H1 (cell line): Measurements from ENCODE around the gene PTGIS.

Experiments used
- EP300 ChIP-seq, 2 experiments: IDR thresholded peaks; 1 replicate in 1 of 2; 2 replicates in 1 of 2; pipeline ENCODE4 v1.6.1; 2011 to 2012; ENCODE audit warnings: low read depth in 2 of 2, low read length in 2 of 2, mild to moderate bottlenecking in 2 of 2, borderline replicate concordance in 1 of 2, inconsistent platforms in 1 of 2, moderate library complexity in 1 of 2
- EZH2 ChIP-seq: fragments of 200-600 bp; sonication (generic); IDR thresholded peaks from 2 replicates; pipeline ENCODE4 v1.7.1; 2012; ENCODE audit warnings: low read depth, mild to moderate bottlenecking, moderate library complexity, low read length, inconsistent platforms; ENCODE audit not compliant: severe bottlenecking
- HDAC6 ChIP-seq: IDR thresholded peaks from one replicate; pipeline ENCODE4 v1.7.1; 2012; ENCODE audit warnings: low read depth, mild to moderate bottlenecking, inconsistent platforms, low read length, moderate library complexity
- POLR2A ChIP-seq, 2 experiments: IDR thresholded peaks; 1 replicate in 1 of 2; 2 replicates in 1 of 2; pipeline ENCODE4 v1.6.1; 2011; ENCODE audit warnings: low read depth in 2 of 2, low read length in 2 of 2, mild to moderate bottlenecking in 2 of 2; ENCODE audit errors: control extremely low read depth in 1 of 2
- POLR2AphosphoS5 ChIP-seq: IDR thresholded peaks from 2 replicates; pipeline ENCODE4 v1.6.1; 2011; ENCODE audit warnings: low read depth, low read length
- RBBP5 ChIP-seq: IDR thresholded peaks from 2 replicates; pipeline ENCODE4 v1.7.1; 2012; ENCODE audit warnings: low read depth, mild to moderate bottlenecking, inconsistent platforms, low read length, moderate library complexity, borderline replicate concordance
- RFX5 ChIP-seq: IDR thresholded peaks from 2 replicates; pipeline ENCODE4 v1.6.1; 2011; ENCODE audit warnings: low read depth, low read length, improper control_type of control experiment, borderline replicate concordance
- SIN3A ChIP-seq, 2 experiments: IDR thresholded peaks in 1 of 2; conservative IDR thresholded peaks in 1 of 2; 2 replicates each; pipeline ENCODE4 v1.6.1; 2011 to 2012; ENCODE audit warnings: low read length in 2 of 2, improper control_type of control experiment in 1 of 2, low read depth in 1 of 2, mild to moderate bottlenecking in 1 of 2
- SP1 ChIP-seq: IDR thresholded peaks from 2 replicates; pipeline ENCODE4 v1.6.1; 2011; ENCODE audit warnings: low read depth, low read length
- TF ChIP-seq, protein P1 (sequence below), 3 experiments: IDR thresholded peaks; 1 replicate in 2 of 3; 2 replicates in 1 of 3; pipeline versions ENCODE4 v1.5.1 to v1.6.1; 2011; ENCODE audit warnings: low read length in 3 of 3, mild to moderate bottlenecking in 3 of 3, inconsistent platforms in 2 of 3, low read depth in 1 of 3, moderate library complexity in 1 of 3; ENCODE audit not compliant: insufficient read depth in 1 of 3; ENCODE audit errors: control extremely low read depth in 1 of 3
- TF ChIP-seq, protein P2 (sequence below): IDR thresholded peaks from 2 replicates; pipeline ENCODE4 v1.6.1; 2011; ENCODE audit warnings: low read length, improper control_type of control experiment
- TF ChIP-seq, protein P3 (sequence below): IDR thresholded peaks from 2 replicates; pipeline ENCODE4 v1.6.1; 2012; ENCODE audit warnings: inconsistent platforms
- TF ChIP-seq, protein P4 (sequence below): IDR thresholded peaks from 2 replicates; pipeline ENCODE4 v1.6.1; 2012; ENCODE audit warnings: inconsistent platforms
- TF ChIP-seq, protein P5 (sequence below): IDR thresholded peaks from 2 replicates; pipeline ENCODE4 v1.6.1; 2011; ENCODE audit warnings: low read depth, mild to moderate bottlenecking, low read length; ENCODE audit not compliant: insufficient read depth

DNA sequence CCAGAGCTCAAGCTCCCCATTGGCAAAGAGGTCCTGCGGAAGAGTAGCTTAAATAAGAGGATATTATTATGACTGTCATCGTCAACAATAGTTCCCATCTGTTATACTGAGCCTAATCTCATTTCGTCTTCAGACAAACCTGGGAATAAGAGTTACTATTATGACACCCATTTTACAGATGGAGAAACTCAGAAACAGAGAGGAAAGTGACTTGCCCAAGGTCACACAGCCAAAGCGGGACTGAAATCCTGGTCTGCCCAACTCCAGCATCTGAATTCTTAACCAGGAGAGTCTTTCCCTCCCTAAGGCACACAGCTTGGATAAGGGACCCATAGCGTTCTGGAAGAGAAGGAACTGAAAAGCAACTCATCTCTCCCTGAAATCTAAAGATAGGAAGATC is 23.4 kb downstream of the PTGIS start:
- TF ChIP-seq SIN3A (conservative IDR thresholded peaks at IDR 0.05 in 1 of 2, IDR thresholded peaks at IDR 0.05 in 1 of 2; ENCODE audit: low read depth in 1 of 2, low read length in 2 of 2) (no peak), HDAC6 (no peak), RFX5 (no peak), EZH2 (no peak), EP300 (IDR thresholded peaks at IDR 0.05; ENCODE audit: borderline replicate concordance in 1 of 2, low read depth in 2 of 2, low read length in 2 of 2) (no peak), POLR2A (IDR thresholded peaks at IDR 0.05; ENCODE audit: control extremely low read depth in 1 of 2, low read depth in 2 of 2, low read length in 2 of 2) (no peak), SP1 (no peak), POLR2AphosphoS5 (no peak), RBBP5 (no peak)
- TF ChIP-seq, protein P1, sequence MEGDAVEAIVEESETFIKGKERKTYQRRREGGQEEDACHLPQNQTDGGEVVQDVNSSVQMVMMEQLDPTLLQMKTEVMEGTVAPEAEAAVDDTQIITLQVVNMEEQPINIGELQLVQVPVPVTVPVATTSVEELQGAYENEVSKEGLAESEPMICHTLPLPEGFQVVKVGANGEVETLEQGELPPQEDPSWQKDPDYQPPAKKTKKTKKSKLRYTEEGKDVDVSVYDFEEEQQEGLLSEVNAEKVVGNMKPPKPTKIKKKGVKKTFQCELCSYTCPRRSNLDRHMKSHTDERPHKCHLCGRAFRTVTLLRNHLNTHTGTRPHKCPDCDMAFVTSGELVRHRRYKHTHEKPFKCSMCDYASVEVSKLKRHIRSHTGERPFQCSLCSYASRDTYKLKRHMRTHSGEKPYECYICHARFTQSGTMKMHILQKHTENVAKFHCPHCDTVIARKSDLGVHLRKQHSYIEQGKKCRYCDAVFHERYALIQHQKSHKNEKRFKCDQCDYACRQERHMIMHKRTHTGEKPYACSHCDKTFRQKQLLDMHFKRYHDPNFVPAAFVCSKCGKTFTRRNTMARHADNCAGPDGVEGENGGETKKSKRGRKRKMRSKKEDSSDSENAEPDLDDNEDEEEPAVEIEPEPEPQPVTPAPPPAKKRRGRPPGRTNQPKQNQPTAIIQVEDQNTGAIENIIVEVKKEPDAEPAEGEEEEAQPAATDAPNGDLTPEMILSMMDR (IDR thresholded peaks at IDR 0.05; ENCODE audit: control extremely low read depth in 1 of 3, insufficient read depth in 1 of 3, low read depth in 1 of 3, low read length in 3 of 3) = no peak
- TF ChIP-seq, protein P2, sequence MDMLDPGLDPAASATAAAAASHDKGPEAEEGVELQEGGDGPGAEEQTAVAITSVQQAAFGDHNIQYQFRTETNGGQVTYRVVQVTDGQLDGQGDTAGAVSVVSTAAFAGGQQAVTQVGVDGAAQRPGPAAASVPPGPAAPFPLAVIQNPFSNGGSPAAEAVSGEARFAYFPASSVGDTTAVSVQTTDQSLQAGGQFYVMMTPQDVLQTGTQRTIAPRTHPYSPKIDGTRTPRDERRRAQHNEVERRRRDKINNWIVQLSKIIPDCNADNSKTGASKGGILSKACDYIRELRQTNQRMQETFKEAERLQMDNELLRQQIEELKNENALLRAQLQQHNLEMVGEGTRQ = no peak
- TF ChIP-seq, protein P3, sequence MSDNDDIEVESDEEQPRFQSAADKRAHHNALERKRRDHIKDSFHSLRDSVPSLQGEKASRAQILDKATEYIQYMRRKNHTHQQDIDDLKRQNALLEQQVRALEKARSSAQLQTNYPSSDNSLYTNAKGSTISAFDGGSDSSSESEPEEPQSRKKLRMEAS = no peak
- TF ChIP-seq, protein P4, sequence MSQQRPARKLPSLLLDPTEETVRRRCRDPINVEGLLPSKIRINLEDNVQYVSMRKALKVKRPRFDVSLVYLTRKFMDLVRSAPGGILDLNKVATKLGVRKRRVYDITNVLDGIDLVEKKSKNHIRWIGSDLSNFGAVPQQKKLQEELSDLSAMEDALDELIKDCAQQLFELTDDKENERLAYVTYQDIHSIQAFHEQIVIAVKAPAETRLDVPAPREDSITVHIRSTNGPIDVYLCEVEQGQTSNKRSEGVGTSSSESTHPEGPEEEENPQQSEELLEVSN = no peak
- TF ChIP-seq, protein P5, sequence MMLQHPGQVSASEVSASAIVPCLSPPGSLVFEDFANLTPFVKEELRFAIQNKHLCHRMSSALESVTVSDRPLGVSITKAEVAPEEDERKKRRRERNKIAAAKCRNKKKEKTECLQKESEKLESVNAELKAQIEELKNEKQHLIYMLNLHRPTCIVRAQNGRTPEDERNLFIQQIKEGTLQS = no peak
